HEK293 (cell line): ENCODE results near the gene PSMB9.
A peak's percentile ranks its signal among the peaks of the same experiment; 100 is the strongest.

Source experiments
- CTCF ChIA-PET: fragments of 350-600 bp; formaldehyde crosslinking; extraction: SDS; loops from one replicate; lab custom pipeline; 2021; ENCODE audit warnings: antibody characterized with exemption; lab: Yijun Ruan, JAX
- POLR2A ChIA-PET: fragments of 300-600 bp; formaldehyde crosslinking; extraction: SDS; loops from one replicate; lab custom pipeline; 2020; ENCODE audit warnings: antibody characterized with exemption, inconsistent platforms; lab: Yijun Ruan, JAX
- H3K27ac ChIP-seq: fragments of 200-500 bp; sonication (Bioruptor generic); 2 replicates; pipeline ENCODE4 v1.5.1; 2014; ENCODE audit warnings: low read depth, low read length, control low read depth, inconsistent platforms; ENCODE audit errors: extremely low read depth
- H3K36me3 ChIP-seq, 2 experiments: fragments of 200-500 bp in 1 of 2; sonication (Bioruptor generic) in 1 of 2; 1 replicate in 1 of 2; 2 replicates in 1 of 2; pipeline ENCODE4 v1.5.1; 2014 to 2017; ENCODE audit warnings: inconsistent platforms in 2 of 2, low read length in 2 of 2; ENCODE audit not compliant: control insufficient read depth in 2 of 2, insufficient read depth in 1 of 2
- H3K4me1 ChIP-seq: fragments of 200-500 bp; sonication (Bioruptor generic); 2 replicates; pipeline ENCODE4 v1.5.1; 2014; ENCODE audit warnings: mild to moderate bottlenecking, low read length, inconsistent platforms; ENCODE audit not compliant: control insufficient read depth, insufficient read depth
- H3K4me3 ChIP-seq: 2 replicates; pipeline ENCODE4 v1.5.1; 2011; ENCODE audit warnings: low read depth, mild to moderate bottlenecking, control low read depth, low read length, moderate library complexity
- H3K9me3 ChIP-seq: fragments of 200-500 bp; sonication (Bioruptor generic); 2 replicates; pipeline ENCODE4 v1.5.1; 2014; ENCODE audit warnings: low read depth, low read length, inconsistent platforms; ENCODE audit not compliant: control insufficient read depth, insufficient read depth
- GLI2 ChIP-seq: fragments of 450-650 bp; formaldehyde crosslinking; IDR thresholded peaks from 2 replicates; pipeline ENCODE4; 2017; ENCODE audit warnings: missing biosample characterization, missing genetic modification characterization, low read depth, borderline replicate concordance
- IKZF3 ChIP-seq: fragments of 450-650 bp; IDR thresholded peaks from 2 replicates; pipeline ENCODE4 v1.5.0; 2018; ENCODE audit warnings: missing biosample characterization, mild to moderate bottlenecking, missing genetic modification characterization, moderate library complexity
- PRDM1 ChIP-seq: fragments of 450-650 bp; formaldehyde crosslinking; IDR thresholded peaks from 2 replicates; pipeline ENCODE4; 2016; ENCODE audit warnings: missing biosample characterization, missing genetic modification characterization
- PRDM4 ChIP-seq: fragments of 450-650 bp; formaldehyde crosslinking; IDR thresholded peaks from 2 replicates; pipeline ENCODE4 v1.5.1; 2017; ENCODE audit warnings: missing biosample characterization, missing genetic modification characterization
- ZBTB20 ChIP-seq: fragments of 450-650 bp; formaldehyde crosslinking; IDR thresholded peaks from 2 replicates; pipeline ENCODE4 v1.5.1; 2016; ENCODE audit warnings: missing biosample characterization, missing genetic modification characterization
- ZBTB44 ChIP-seq: fragments of 450-650 bp; IDR thresholded peaks from 2 replicates; pipeline ENCODE4 v1.5.1; 2018; ENCODE audit warnings: missing biosample characterization, mild to moderate bottlenecking, missing genetic modification characterization
- ZNF335 ChIP-seq: fragments of 450-650 bp; formaldehyde crosslinking; conservative IDR thresholded peaks from 2 replicates; pipeline ENCODE4 v1.5.1; 2016; ENCODE audit warnings: missing biosample characterization, missing genetic modification characterization
- ZNF350 ChIP-seq: fragments of 450-650 bp; formaldehyde crosslinking; IDR thresholded peaks from 2 replicates; pipeline ENCODE4 v1.5.0; 2017; ENCODE audit warnings: missing biosample characterization, mild to moderate bottlenecking, missing genetic modification characterization
- ZNF571 ChIP-seq: fragments of 450-650 bp; formaldehyde crosslinking; IDR thresholded peaks from 2 replicates; pipeline ENCODE4 v1.5.0; 2017; ENCODE audit warnings: missing biosample characterization, missing genetic modification characterization
- ZNF843 ChIP-seq: fragments of 450-650 bp; formaldehyde crosslinking; IDR thresholded peaks from 2 replicates; pipeline ENCODE4 v1.5.1; 2016; ENCODE audit warnings: missing biosample characterization, missing genetic modification characterization
- ZXDB ChIP-seq: fragments of 450-650 bp; formaldehyde crosslinking; IDR thresholded peaks from 2 replicates; pipeline ENCODE4 v1.5.1; 2016; ENCODE audit warnings: missing biosample characterization, missing genetic modification characterization
- TF ChIP-seq, protein P1 (sequence below): sonication (generic); formaldehyde crosslinking; IDR thresholded peaks from 2 replicates; pipeline ENCODE4 v1.8.1; 2022; ENCODE audit warnings: mild to moderate bottlenecking, moderate library complexity, missing genetic modification reagents
- TF ChIP-seq, protein P2 (sequence below): fragments of 450-650 bp; formaldehyde crosslinking; IDR thresholded peaks from 2 replicates; pipeline ENCODE4 v1.5.1; 2017; ENCODE audit warnings: missing biosample characterization, missing genetic modification characterization
- TF ChIP-seq, protein P3 (sequence below): fragments of 450-650 bp; formaldehyde crosslinking; optimal IDR thresholded peaks from 2 replicates; pipeline ENCODE3; 2016; ENCODE audit warnings: missing biosample characterization, mild to moderate bottlenecking, missing genetic modification characterization

Gene PSMB9

DNA sequence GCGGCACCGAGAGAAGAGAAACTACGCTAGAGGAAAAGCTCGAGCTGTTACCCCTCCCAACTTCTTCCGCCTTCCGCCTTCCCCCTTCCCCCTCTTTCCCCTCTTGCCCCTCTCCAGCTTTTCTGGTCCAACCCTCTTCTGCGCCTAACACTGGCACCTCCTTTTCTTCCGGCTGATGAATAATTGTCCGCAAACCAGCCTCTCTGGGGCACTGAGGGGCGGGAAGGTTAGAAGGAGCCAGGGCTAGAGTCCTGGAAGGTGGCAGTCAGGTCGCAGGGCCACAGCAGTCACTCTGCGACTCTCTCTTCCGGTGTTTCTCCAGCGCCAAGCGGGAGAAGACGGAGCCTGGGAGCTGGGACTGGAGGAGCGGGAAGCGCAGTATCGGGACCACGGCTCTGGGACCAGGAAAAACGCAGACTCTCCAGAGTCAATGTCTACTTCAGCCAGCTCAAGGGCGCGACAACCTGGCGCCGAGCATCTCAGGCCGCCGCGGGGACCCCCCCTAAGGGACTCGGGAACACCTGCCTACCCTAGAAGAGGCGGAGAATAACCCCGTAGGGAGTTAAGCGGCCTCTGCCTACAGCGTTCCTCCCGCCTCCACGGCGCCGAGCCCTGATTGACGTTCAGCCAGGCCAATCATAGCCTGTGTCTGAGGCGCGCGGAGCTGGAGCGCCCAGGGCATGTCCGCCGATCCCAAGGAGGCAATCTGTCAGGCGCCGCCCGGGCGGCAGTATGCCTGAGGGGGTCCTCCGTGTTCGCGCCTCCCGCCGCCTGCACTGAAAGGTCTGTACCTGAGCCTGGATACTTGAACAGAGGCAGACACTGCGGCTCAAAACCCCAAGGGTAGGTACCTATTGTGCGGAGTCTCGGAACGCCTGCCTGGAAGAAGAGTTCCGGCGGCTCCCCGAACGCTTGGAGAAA is 40.4 kb downstream of the PSMB9 start (continued):
- TF ChIP-seq, protein P1, sequence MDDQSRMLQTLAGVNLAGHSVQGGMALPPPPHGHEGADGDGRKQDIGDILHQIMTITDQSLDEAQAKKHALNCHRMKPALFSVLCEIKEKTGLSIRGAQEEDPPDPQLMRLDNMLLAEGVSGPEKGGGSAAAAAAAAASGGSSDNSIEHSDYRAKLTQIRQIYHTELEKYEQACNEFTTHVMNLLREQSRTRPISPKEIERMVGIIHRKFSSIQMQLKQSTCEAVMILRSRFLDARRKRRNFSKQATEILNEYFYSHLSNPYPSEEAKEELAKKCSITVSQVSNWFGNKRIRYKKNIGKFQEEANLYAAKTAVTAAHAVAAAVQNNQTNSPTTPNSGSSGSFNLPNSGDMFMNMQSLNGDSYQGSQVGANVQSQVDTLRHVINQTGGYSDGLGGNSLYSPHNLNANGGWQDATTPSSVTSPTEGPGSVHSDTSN (CRISPR knock-in tag), result peak; percentile 99

DNA sequence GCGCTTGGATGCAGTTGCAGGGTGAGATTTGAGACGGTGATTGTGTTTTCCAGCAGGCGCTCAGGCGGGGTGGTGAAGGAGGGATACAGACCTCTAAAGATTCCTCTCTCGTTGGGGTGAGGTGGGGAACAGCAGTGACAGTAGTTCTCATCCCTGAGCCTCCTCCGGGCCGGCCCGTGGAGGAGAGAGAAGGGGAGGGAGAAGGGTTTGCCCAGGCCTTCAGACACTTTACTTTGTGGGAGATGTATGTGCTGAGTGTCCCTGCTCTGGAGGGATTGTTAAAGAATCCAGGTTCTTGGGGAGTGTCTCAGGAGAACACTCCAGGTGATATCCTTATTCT is 41.0 kb downstream of the PSMB9 start:
- CTCF ChIA-PET, result interaction anchor here (0.5 to 6.2 kb wide), 12 partner anchors 10 to 481 kb away, joined by 3 to 51 read pairs (median 6); partner anchors contain the start of gene HLA-DMA
- peak overlapping the region; percentile 66 for H3K4me3 ChIP-seq
- POLR2A ChIA-PET, result interaction anchor here (0.5 to 7.3 kb wide), 26 partner anchors 9 to 1067 kb away, joined by 3 to 266 read pairs (median 6); partner anchors contain the start of genes BRD2, HLA-DMA, HLA-DMB and HSPA1B
- peaks cover 5% of the 10 kb centered on the region for H3K4me1 ChIP-seq
- H3K9me3 ChIP-seq, result no peaks in the 10 kb centered on the region
- TF ChIP-seq PRDM1 (peak; percentile 26; the same call in 1 of the 2 replicates), ZXDB (tag by site-specific recombination) (no peak), ZBTB20 (tag by site-specific recombination) (peak; percentile 74), ZNF335 (peak; percentile 46; the same call in 1 of the 2 replicates)
- TF ChIP-seq, all 188 proteins: peak for 3
- peaks cover 0 to 21% of the 10 kb centered on the region in 2 experiments; a peak in 1 of 3 replicates for H3K36me3 ChIP-seq
- H3K27ac ChIP-seq, result peak overlapping the region; percentile 96

GRCh38 chr6:32903952-32904351 is 50.0 kb downstream of the PSMB9 start:
- Histone ChIP-seq H3K4me1 (peaks cover 11% of the 10 kb centered on the region), H3K36me3 (peaks cover 0 to 9% of the 10 kb centered on the region in 2 experiments; a peak in 1 of 3 replicates), H3K4me3 (no peak overlapping the region), H3K9me3 (no peaks in the 10 kb centered on the region), H3K27ac (no peak overlapping the region)
- peak; percentile 55; the same call in 1 of the 2 replicates for TF ChIP-seq ZNF843 (tag by site-specific recombination)
- no peak for TF ChIP-seq ZNF571 (tag by site-specific recombination)
- TF ChIP-seq, protein P2, sequence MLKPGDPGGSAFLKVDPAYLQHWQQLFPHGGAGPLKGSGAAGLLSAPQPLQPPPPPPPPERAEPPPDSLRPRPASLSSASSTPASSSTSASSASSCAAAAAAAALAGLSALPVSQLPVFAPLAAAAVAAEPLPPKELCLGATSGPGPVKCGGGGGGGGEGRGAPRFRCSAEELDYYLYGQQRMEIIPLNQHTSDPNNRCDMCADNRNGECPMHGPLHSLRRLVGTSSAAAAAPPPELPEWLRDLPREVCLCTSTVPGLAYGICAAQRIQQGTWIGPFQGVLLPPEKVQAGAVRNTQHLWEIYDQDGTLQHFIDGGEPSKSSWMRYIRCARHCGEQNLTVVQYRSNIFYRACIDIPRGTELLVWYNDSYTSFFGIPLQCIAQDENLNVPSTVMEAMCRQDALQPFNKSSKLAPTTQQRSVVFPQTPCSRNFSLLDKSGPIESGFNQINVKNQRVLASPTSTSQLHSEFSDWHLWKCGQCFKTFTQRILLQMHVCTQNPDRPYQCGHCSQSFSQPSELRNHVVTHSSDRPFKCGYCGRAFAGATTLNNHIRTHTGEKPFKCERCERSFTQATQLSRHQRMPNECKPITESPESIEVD, result peak; percentile 98
- 0 out of 2 replicates have a peak, but pooled peaks have one; percentile 33 for TF ChIP-seq ZBTB44 (tag by site-specific recombination)
- TF ChIP-seq PRDM4 (tag by site-specific recombination), result peak; percentile 43; the same call in 1 of the 2 replicates
- TF ChIP-seq IKZF3 (tag by site-specific recombination), result peak; percentile 48; the same call in 1 of the 2 replicates
- no peak for TF ChIP-seq ZNF350
- 0 out of 2 replicates have a peak, but pooled peaks have one; percentile 11 for TF ChIP-seq GLI2 (tag by site-specific recombination)
- TF ChIP-seq, protein P3, sequence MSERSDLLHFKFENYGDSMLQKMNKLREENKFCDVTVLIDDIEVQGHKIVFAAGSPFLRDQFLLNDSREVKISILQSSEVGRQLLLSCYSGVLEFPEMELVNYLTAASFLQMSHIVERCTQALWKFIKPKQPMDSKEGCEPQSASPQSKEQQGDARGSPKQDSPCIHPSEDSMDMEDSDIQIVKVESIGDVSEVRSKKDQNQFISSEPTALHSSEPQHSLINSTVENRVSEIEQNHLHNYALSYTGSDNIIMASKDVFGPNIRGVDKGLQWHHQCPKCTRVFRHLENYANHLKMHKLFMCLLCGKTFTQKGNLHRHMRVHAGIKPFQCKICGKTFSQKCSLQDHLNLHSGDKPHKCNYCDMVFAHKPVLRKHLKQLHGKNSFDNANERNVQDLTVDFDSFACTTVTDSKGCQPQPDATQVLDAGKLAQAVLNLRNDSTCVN (tag by site-specific recombination), result no peak
- ChIA-PET POLR2A (interaction anchor here (3.8 to 5.2 kb wide), 2 partner anchors 9 to 67 kb away, joined by 34 to 37 read pairs; no protein-coding TSS in a partner anchor), CTCF (interaction anchor here (0.6 to 6.0 kb wide), 12 partner anchors 9 to 1766 kb away, joined by 3 to 42 read pairs (median 3); partner anchors contain the start of gene HLA-DMA)
